Breast epithelium (tissue), 4 donors: ENCODE results near the gene SCYL1. TPM values are rescaled to one million over a fixed set of nuclear protein-coding genes. Genes with fewer than 3 reads are reported as not detected.

Source experiments
- DNase-seq, 2 donors: peaks; one replicate each; pipeline ENCODE4 v3.0.0-alpha.2; 2019; ENCODE audit warnings: low spot score in 2 of 2
- H3K27ac ChIP-seq, 2 donors: fragments of 200-600 bp; sonication (generic) in 1 of 2; one replicate each; pipeline ENCODE4 v1.5.1; 2016 to 2019; ENCODE audit warnings: mild to moderate bottlenecking in 1 of 2
- H3K27me3 ChIP-seq, 2 donors: fragments of 200-600 bp; sonication (generic) in 1 of 2; one replicate each; pipeline versions ENCODE4 v1.5.1 to v1.6.0; 2017 to 2019; ENCODE audit warnings: control low read depth in 1 of 2, mild to moderate bottlenecking in 1 of 2
- H3K36me3 ChIP-seq: fragments of 200-600 bp; one replicate; pipeline ENCODE4 v1.5.1; 2019
- H3K4me1 ChIP-seq, 2 donors: fragments of 200-600 bp; sonication (generic); one replicate each; pipeline ENCODE4 v1.5.1; 2016 to 2019; ENCODE audit warnings: control low read depth in 1 of 2
- H3K4me3 ChIP-seq, 3 donors: fragments of 200-600 bp; sonication (generic); 1 replicate in 2 of 3; 2 replicates in 1 of 3; pipeline ENCODE4 v1.5.1; 2016 to 2019; ENCODE audit warnings: mild to moderate bottlenecking in 3 of 3, moderate library complexity in 2 of 3
- H3K9me3 ChIP-seq, 2 donors: fragments of 200-600 bp; sonication (generic) in 1 of 2; one replicate each; pipeline ENCODE4 v1.5.1; 2016 to 2019; ENCODE audit warnings: control low read depth in 1 of 2
- CTCF ChIP-seq, 3 donors: fragments of 450-650 bp; IDR thresholded peaks; one replicate each; pipeline ENCODE4 v1.5.1; 2016 to 2017; ENCODE audit warnings: antibody characterized with exemption in 3 of 3, mild to moderate bottlenecking in 3 of 3, moderate library complexity in 3 of 3
- POLR2A ChIP-seq: fragments of 450-650 bp; IDR thresholded peaks from one replicate; pipeline ENCODE4 v1.6.1; 2016; ENCODE audit warnings: antibody characterized with exemption, mild to moderate bottlenecking, moderate library complexity
- POLR2AphosphoS5 ChIP-seq, 3 donors: sonication (generic); formaldehyde crosslinking; IDR thresholded peaks; one replicate each; pipeline ENCODE4 v1.6.1; 2017; ENCODE audit warnings: antibody characterized with exemption in 3 of 3
- intact Hi-C: fragments of 100-400 bp; cut with DNase I; formaldehyde crosslinking; loops from one replicate; pipeline ENCODE4 v1.15.1; 2023; ENCODE audit warnings: low total_unique reads
- total RNA-seq, 3 donors: library from RNA; depleted of rRNA; stranded (reverse); fragments of >200 nt; gene quantifications; one replicate each; pipeline ENCODE4 v1.1.0, GENCODE V29; 2016

SCYL1 gene
- total RNA-seq, 3 donors from 2014 or later, result 74.1 to 83.4 (median 83.2) TPM

- H3K4me1 ChIP-seq, result peaks cover 18 to 20% of the 10 kb centered on the region in 2 donors
- H3K27ac ChIP-seq, result no peak overlapping the region
- no peaks in the 10 kb centered on the region for H3K9me3 ChIP-seq
- no peaks in the 10 kb centered on the region for H3K36me3 ChIP-seq
- TF ChIP-seq POLR2AphosphoS5 (IDR thresholded peaks at IDR 0.05) (no peak), CTCF (IDR thresholded peaks at IDR 0.05) (peak in 2 of 3 donors; percentile 23 to 27), POLR2A (no peak)
- no peak overlapping the region for H3K4me3 ChIP-seq
- no peaks in the 10 kb centered on the region for H3K27me3 ChIP-seq
- DNase-seq, result peak in 1 of 2 donors; percentile 74
- intact Hi-C loops, result no loop called here
Measured at GRCh38 chr11:65551572-65552387, 26.9 kb downstream of the SCYL1 start.

- no peaks in the 10 kb centered on the region for H3K36me3 ChIP-seq
- H3K27me3 ChIP-seq, result no peaks in the 10 kb centered on the region
- H3K27ac ChIP-seq, result no peak overlapping the region
- no peak overlapping the region for H3K4me3 ChIP-seq
- TF ChIP-seq POLR2A (no peak), POLR2AphosphoS5 (IDR thresholded peaks at IDR 0.05) (no peak), CTCF (IDR thresholded peaks at IDR 0.05) (no peak)
- DNase-seq, result no peak
- H3K9me3 ChIP-seq, result no peaks in the 10 kb centered on the region
- intact Hi-C loops, result no loop called here
- peaks cover 18 to 21% of the 10 kb centered on the region in 2 donors for H3K4me1 ChIP-seq
Measured at GRCh38 chr11:65552388-65552951, 27.6 kb downstream of the SCYL1 start.

GRCh38 chr11:65553301-65554001 lies 28.6 kb downstream of the SCYL1 start:
- DNase-seq, result no peak
- H3K27me3 ChIP-seq, result no peaks in the 10 kb centered on the region
- intact Hi-C loops, result no loop called here
- no peaks in the 10 kb centered on the region for H3K9me3 ChIP-seq
- H3K36me3 ChIP-seq, result no peaks in the 10 kb centered on the region
- TF ChIP-seq POLR2A (no peak), CTCF (IDR thresholded peaks at IDR 0.05) (no peak)
- H3K4me3 ChIP-seq, result no peak overlapping the region
- peak overlapping the region; percentile 11 to 99 for H3K27ac ChIP-seq
- H3K4me1 ChIP-seq, result peaks cover 18 to 21% of the 10 kb centered on the region in 2 donors

GRCh38 chr11:65554057-65554818 lies 29.4 kb downstream of the SCYL1 start:
- peak overlapping the region; percentile 11 to 99 for H3K27ac ChIP-seq
- no peak overlapping the region for H3K4me3 ChIP-seq
- no peak for DNase-seq
- H3K9me3 ChIP-seq, result no peaks in the 10 kb centered on the region
- peaks cover 25 to 26% of the 10 kb centered on the region in 2 donors for H3K4me1 ChIP-seq
- no peaks in the 10 kb centered on the region for H3K27me3 ChIP-seq
- no peak for TF ChIP-seq POLR2AphosphoS5 (IDR thresholded peaks at IDR 0.05)
- TF ChIP-seq CTCF (IDR thresholded peaks at IDR 0.05), result no peak
- TF ChIP-seq POLR2A, result no peak
- H3K36me3 ChIP-seq, result no peaks in the 10 kb centered on the region
- intact Hi-C loops, result no loop called here
